IPS DF 19.7 (cell line): ENCODE measurements around the gene CHST2.

ENCODE experiments used
- DNase-seq: peaks from one replicate; pipeline ENCODE4 v3.0.0-alpha.2; 2013; ENCODE audit warnings: low read depth, low spot score

Gene CHST2

DNA sequence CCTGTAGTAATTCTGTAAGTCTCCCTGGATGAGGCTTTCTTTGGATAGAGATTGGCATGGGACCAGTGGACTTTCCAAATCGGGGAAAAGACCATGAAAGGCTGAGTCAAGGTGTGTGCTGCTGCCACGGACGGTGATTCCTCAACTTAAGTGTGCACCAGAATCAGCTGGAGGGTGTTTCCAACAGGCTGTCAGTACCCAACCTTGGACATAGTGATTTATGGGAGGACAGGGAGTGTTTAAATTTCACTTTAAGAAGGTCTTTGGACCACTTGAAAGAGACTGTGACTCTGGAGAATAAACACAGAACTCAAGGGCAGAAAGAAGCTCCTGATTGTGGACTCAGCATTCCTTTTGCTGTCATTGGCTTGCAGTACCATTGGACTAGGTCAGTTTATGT, 20.4 kb upstream of the CHST2 start:
- no peak for DNase-seq

DNA sequence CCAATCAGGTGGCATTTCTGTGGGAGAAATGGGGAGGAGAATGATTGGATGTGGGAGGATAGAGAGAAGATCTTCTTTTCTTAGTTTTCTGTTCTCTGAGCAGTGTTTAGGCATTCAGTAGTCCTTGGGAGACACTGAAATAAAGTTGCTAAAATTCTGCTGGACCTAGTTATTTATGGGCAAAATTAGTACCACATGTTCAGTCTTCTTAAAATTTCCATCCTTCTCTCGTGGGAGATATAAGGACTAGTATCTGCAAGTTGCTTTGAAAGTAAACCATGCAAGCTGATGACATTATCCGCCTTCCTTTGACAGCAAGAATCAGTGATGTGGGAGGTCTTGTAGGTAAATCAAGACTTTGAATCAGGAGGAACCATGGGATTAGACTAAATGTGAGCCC, 19.9 kb upstream of the CHST2 start:
- no peak for DNase-seq

GRCh38 chr3:143100451-143100850, 19.1 kb upstream of the CHST2 start:
- no peak for DNase-seq

DNA sequence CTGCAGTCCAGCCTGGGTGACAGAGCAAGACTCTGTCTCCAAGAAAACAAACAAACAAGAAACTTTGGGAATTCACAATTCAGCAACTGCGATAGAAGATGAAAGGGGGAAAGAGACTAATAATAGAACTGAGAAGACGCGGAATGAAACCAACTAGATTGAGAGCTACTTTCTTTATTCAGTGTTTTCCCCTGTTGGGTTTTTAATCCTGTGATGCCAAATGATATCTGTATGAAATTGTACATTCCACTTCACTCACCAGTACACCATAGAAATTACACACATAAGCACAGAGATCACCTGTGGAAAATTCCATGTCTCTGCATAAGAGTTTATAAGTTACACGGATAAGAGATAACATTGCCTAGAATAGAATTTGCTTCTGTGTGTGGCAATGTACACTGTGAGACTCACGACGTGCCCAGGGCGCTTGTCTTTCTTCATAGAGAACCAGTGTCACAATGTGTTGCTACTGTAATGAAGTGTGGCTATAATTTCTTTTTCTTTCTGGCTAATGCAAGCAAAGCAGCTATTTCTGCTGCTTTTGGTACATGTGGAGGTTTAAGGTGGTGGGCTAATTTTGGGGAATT, 17.7 kb upstream of the CHST2 start:
- DNase-seq: no peak

DNA sequence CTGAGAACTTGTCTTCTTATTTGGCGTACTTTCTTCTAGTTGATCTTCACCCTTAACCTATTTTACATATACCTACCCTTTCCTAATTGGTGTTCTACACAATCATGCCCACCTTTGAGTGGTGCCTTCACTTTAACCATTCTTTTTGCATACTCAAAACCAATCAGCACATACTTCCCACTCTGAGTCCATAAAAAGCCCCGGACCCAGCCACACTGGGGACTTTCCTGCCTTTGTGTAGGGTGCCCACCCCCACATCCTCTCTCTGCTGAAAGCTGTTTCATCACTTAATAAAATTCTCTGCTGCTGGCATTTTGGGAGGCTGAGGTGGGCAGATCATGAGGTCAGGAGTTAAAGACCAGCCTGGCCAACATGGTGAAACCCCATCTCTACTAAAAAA, 15.9 kb upstream of the CHST2 start:
- DNase-seq: no peak

DNA sequence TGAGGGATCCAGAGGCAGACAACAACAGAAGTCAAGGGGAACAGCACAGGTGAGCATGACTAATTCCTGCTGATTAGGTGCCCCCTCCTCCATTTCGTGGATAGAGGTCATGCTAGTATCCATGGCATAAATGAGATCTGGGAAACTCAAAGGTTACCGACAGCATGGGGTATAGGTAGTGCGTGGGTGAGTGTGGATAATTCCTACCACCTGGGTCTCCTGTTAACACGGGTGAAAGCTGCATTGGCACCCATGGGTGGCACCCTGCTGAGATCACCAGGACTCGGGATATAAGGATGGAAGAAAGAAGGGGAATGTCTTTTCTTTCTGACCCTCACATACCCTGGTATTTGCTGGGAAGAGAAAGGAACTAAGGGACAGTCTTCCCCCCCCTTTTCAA, 14.4 kb upstream of the CHST2 start:
- DNase-seq: no peak

GRCh38 chr3:143109861-143110260, 9.7 kb upstream of the CHST2 start:
- no peak for DNase-seq

GRCh38 chr3:143110371-143110770, 9.2 kb upstream of the CHST2 start:
- no peak for DNase-seq

GRCh38 chr3:143118630-143119008, 952 bp upstream of the CHST2 start:
- DNase-seq: no peak

DNA sequence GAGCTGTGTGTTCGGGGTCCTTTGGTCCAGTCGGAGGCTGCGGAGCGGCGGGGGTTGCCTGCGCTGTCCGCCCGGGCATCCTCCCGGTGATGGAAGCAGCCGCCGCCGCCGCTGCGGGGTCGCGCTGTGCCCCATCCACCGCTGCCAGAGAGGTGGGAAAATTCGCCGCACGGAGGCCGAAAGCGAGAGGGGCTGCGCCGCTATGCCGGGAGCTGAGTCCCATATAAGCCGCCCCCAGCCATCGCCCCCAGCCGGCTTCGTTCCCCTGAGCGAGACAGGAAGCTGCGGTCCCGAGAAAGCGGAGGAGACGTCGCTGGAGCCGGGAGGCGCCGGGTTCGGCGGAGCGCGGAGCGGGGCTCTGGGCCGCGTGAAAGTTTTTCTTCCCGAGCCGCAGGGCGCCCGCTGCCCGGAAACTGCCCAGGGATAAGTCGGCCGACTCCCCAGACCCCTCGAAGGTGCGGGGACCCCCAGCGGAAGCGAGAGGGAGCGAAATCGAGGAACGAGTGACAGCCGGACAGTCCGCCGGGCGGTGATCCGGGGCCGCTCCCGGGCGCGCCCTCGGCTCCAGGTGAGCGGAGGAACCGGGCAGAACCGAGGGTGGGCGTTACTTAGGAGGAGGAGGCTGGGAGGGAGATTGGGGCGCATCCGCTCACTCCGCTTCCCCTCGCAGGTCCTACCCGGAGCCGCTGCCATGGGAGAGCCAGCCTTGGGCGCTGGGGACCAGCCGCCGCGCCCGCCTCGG, 574 bp downstream of the CHST2 start:
- DNase-seq: no peak

DNA sequence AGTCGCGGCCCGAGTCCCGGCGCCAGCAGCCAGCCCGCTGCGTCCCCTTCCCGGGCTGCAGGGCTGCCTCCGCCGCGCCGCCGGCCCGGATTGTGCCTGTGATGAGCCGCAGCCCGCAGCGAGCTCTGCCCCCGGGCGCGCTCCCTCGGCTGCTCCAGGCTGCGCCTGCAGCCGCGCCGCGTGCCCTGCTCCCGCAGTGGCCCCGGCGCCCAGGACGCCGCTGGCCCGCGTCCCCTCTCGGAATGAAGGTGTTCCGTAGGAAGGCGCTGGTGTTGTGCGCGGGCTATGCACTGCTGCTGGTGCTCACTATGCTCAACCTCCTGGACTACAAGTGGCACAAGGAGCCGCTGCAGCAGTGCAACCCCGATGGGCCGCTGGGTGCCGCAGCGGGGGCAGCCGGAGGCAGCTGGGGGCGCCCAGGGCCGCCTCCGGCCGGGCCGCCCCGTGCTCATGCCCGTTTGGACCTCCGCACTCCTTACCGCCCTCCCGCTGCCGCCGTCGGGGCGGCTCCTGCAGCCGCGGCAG, 1.2 kb downstream of the CHST2 start:
- DNase-seq: no peak

GRCh38 chr3:143121241-143122088, 1.9 kb downstream of the CHST2 start:
- no peak for DNase-seq

DNA sequence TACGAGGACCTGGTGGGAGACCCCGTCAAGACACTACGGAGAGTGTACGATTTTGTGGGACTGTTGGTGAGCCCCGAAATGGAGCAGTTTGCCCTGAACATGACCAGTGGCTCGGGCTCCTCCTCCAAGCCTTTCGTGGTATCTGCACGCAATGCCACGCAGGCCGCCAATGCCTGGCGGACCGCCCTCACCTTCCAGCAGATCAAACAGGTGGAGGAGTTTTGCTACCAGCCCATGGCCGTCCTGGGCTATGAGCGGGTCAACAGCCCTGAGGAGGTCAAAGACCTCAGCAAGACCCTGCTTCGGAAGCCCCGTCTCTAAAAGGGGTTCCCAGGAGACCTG, 2.5 kb downstream of the CHST2 start:
- no peak for DNase-seq

GRCh38 chr3:143122608-143123352, 3.2 kb downstream of the CHST2 start:
- DNase-seq: no peak

- DNase-seq: no peak
Measured at GRCh38 chr3:143123353-143123984, 3.9 kb downstream of the CHST2 start.

DNA sequence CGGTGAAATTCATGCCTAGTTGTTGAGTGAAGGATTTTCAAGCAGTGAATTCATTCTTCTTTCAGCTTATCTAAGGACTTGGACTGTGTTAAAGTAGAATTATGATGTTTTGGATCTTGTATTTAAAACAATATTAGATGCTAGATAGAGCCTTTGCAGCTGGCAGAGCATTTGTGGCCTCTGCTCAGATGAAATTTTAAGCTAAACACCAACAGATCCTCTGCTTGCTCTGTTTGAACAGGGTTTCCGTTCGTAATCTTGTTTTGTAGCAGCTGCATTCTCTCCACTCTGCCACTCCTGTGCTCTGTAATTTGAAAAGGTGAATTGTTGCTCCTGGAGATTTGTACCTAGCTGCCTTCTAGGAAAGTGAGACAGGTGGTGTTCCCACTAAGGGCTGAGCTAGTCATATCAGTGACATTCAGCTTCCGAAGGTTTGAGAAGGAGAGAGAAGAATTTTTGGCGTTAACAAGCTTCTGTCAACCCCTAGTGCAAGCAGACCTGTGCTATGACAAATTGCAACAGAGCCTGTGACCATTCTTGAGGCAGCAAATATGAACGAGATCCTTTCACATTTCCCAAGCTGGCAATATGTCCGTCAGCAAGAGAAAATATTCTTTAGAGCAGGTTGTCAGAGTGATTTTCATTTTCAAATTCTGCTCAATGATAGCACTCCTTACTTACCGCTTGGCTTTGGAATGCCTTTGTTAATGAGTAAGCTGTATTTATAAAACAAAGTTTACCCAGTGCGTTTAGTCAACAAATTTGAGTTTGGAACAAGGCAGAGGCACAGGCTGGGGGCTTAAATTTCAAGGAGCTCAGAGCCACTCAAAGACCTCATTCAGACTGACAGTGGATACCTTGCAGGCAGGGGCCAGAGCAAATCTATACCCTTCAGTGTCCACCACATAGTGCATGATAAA, 5.3 kb downstream of the CHST2 start:
- no peak for DNase-seq

DNA sequence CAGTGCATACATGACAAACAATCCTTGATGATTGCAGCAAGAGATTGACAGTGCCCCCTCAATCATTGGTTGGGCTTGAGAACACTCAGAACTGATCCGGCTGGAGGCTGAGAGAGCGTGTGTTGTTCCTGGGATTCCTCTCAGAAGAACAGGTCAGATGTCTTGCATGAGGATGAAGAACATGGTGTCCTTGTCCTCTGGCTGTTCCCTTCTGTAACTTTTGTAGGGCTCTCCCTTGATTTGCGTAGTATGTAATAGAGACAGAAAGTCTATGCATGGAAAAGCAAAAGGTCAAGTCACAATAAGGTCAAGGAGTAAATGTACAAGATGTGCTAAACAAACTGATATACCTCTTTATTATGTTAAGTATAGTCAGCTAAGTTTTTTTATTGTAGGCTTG, 8.2 kb downstream of the CHST2 start:
- DNase-seq: no peak

- DNase-seq: no peak
Measured at GRCh38 chr3:143128227-143128955, 8.8 kb downstream of the CHST2 start.

DNA sequence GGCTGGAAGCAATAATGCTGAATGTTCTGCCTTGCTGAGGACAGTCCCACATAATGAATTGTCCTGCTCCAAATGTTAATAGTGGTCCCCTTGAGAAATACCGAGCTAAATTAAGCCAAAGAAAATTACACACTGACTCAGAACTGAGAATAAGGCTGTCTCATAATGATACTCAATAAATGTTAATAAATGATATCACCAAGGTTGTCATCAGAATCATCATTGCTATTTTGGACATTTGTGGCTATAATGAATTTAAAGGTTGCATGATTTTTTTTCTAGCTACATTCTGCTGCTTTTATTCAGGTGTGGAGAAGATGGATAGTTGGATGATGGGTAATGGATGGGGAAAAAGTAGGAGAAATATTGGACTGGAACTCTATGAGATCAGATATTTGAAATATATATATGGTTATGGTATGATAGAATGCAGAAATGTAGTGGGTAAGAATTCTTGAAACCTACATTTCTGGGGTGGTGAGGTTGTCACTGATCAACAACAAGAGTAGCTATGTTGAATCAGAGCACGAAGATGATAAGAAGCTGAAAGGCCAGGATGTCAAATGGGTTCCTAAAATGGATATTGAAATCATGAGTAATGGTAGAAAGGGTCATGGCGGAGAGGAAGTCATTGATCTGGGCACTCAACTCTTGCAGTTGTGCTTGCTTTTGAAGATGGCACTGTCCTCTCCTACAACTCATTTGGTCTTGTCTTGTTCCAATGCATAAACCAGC, 12.8 kb downstream of the CHST2 start:
- no peak for DNase-seq
